IPS-18c (cell line): ENCODE results near the gene MYPOP.

Experiments used
- H3K4me3 ChIP-seq: 2 replicates; pipeline ENCODE4 v1.7.0; 2013; ENCODE audit warnings: low read depth, mild to moderate bottlenecking, low read length, moderate library complexity; ENCODE audit not compliant: insufficient read depth
- H3K9me3 ChIP-seq: one replicate; pipeline ENCODE4 v1.6.1; 2013; ENCODE audit warnings: mild to moderate bottlenecking, low read length, moderate library complexity; ENCODE audit not compliant: control insufficient read depth, insufficient read depth

The MYPOP gene

DNA sequence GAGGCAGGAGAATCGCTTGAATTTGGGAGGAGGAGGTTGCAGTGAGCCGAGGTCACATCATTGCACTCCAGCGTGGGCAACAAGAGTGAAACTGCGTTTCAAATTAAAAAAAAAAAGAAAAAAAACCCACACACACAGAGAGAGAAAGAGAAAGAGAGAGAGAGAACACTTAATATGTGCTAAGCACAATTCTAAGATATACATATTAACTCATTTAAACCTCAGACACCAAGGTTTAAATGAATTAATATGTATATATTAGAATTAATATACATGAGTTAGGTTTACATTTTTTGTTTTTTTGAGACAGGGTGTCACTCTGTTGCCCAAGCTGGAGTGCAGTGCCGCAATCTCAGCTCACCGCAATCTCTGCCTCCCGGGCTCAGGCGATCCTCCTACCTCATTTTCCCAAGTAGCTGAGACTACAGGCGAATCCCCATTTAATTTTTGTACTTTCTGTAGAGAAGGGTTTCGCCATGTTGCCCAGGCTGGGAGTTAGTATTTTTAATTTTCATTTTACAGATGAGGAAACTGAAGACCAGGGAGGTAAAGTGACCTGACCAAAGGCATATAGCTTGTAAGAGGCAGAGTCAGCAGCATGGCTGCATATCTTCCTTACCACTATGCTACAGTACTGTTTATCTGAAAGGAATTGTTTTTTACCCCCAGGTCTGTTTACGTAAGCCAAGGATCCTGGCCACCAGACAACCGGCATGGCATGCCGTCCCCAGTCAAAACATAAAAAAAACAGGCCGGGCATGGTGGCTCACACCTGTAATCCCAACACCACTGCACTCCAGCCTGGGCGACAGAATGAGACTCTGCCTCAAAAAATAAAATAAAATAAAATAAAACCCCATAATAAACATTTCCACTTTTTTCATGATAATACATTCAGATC is 41.8 kb downstream of the MYPOP start:
- H3K4me3 ChIP-seq, result no peak overlapping the region

DNA sequence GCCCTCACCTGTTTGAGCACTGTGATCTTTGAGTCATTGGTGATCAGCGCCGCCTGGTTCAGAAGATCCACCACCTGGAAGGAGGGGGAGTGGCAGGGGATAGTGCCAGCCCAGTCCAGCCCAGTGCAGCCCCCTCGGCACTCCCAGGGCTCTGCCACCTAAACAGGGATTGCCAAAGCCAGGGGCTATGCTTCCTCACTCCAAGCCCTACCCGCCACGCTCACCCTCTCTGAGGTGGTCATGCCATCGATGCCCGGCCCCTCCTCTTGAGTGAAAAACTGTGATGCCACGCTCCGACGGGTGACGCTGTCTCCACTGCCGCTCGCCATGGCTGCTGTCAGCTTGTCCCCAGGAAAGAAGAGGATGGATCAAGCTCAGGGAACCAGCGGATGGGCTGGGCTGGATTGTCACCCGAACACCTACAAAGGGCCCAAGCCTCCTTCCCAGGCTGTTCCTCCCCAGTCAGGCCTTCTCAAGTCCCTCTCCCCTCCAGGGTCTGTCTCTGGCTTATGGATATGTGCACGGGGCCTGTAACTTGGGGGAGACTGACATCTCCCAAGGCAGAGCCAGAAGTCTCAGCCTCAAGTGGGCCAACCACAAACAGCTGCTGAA is 48.1 kb downstream of the MYPOP start:
- H3K4me3 ChIP-seq, result no peak overlapping the region

More for the DNA sequence above, 41.8 kb downstream of the MYPOP start:
- no peaks in the 10 kb centered on the region for H3K9me3 ChIP-seq

DNA sequence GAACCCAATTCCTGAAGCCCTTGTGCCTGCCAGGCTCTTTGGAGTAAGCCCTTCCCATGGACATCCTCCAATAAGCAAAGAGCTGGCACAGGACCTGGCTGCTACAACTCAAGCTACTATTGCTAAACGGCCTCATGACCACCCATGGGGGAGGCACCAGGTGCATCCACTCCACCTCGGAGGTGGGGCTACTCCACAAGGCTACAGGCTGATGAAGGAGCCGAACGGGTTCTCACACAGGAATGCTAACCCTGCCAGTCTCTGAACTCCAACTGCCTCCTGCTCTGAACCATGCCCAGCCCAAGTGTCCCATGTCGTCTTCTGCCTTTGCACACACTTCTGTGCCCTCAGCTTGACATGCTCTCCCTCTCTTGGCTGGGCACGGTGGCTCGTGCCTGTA is 49.4 kb downstream of the MYPOP start:
- no peaks in the 10 kb centered on the region for H3K9me3 ChIP-seq
- H3K4me3 ChIP-seq, result no peak overlapping the region

More for the DNA sequence above, 48.1 kb downstream of the MYPOP start:
- no peaks in the 10 kb centered on the region for H3K9me3 ChIP-seq

DNA sequence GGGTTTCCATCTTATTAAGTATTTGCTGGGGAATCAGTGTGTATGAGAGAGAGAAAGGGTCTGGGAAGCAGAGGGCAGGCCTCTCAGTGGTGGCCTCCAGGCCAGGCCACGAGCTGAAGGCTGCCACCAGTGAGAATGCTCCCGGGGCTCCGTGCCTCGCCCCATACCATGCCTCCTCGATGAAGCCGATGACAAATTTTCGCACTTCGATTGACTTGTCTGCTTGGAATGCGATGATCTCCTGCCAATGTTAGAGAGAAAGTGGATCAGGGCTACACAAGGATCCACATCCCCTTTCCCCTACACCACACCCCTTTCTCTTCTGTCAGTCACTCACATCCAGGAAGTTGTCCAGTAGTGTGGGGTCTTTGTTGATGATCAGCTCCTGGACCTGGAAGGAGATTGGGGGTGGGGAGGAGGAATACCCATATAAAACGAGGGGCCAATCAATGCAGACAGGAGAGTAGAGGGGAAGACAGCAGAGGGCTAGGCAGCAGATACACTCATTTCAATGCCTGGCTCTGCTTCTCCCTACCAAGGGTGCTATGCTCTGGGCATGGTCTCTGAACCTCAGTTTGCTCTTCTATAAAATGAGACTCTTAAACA is 50.2 kb downstream of the MYPOP start:
- H3K4me3 ChIP-seq, result no peak overlapping the region
- H3K9me3 ChIP-seq, result no peaks in the 10 kb centered on the region

DNA sequence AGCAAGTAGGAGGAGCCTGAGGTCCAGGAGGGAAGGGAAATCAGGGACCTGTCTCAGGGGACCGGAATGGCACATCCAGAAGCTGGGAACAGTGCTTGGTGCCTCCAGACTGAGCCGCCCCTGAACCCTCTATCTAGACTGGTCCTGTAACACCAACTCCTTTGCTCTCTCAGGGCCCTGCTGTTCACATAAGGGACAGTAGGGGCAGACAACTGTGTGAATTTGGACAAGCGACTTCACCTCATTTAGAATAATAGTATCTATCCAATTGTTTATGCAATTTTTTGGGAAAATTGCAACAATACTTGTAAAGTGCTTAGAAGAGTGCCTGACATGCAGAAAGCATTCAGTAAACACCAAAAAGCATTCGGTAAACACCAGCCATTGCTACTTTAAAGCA is 53.5 kb downstream of the MYPOP start:
- H3K9me3 ChIP-seq, result no peaks in the 10 kb centered on the region
- H3K4me3 ChIP-seq, result no peak overlapping the region

DNA sequence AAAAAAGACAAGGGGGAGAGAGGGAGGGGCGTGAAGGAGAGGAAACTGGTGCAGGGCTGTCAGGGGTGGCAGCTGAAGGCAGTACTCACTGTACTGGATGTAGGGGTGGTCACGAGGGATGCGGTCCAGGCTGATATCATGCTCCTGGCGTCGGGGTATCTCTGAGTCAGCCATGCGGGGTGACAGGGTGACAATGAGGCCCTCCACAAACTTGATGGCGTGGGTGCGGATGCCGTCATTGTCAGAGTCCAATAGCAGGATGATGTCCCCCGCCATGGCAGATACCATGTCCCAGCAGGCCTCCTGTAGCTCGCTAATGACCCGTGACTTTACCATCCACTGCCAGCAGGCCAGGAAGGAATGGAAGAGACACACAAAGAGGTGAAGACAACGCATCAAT is 54.8 kb downstream of the MYPOP start:
- Histone ChIP-seq H3K4me3 (no peak overlapping the region), H3K9me3 (no peaks in the 10 kb centered on the region)

DNA sequence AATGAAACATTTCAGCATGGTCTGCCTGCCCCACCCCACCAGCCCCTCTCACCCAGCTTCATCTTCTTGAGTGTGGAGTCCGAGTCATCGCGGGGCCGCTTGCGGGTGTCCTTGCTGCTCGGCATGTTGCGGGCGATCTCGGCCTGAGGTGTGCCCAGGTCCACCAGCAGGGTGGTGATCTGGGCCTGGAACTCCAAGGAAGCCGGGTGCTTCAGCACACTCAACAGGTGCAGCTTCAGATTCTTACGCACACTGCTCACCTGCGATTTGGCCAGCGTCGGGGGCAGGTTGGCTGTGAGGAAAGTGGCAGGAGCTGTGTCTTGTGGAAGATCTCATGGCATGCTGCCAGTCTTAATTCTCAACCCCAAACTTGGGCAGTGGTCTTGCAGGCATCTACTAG is 60.2 kb downstream of the MYPOP start:
- H3K4me3 ChIP-seq, result no peak overlapping the region
- peaks cover 2% of the 10 kb centered on the region for H3K9me3 ChIP-seq
